Measurements from ENCODE around the gene FAM120B.

GRCh38 chr6:170286934-170287265, 19.7 kb upstream of the FAM120B start:
- TF ChIP-seq CTCF (conservative IDR thresholded peaks at IDR 0.05 in 1 of 2, IDR thresholded peaks at IDR 0.05 in 1 of 2; ENCODE audit: low read depth in 1 of 2, low read length in 2 of 2) = no peak
- no peak for TF ChIP-seq EZH2 (IDR thresholded peaks at IDR 0.05; ENCODE audit: low read length, missing control alignments)
